Measurements from ENCODE around the gene CEACAM16. TPM values are rescaled to one million over a fixed set of nuclear protein-coding genes. Genes with fewer than 3 reads are reported as not detected.

CEACAM16 gene
- total and polyA plus RNA-seq, 9 of the 15 experiments (the other 6 are each of a cell fraction or from before 2014, with no cell fraction given), result not detected

- TF ChIP-seq JUND (IDR thresholded peaks at IDR 0.05; ENCODE audit: borderline replicate concordance, low read depth, low read length), result no peak
- 0 out of 3 replicates have a peak, but pooled peaks have one; percentile 14 for TF ChIP-seq JUND (tag; IDR thresholded peaks at IDR 0.05; ENCODE audit: borderline replicate concordance, low read depth, low read length)
- peak in 1 of 2 experiments; percentile 66; a peak in 1 of 4 replicates for TF ChIP-seq RCOR1 (IDR thresholded peaks at IDR 0.05; ENCODE audit: borderline replicate concordance in 1 of 2, low read depth in 2 of 2, low read length in 2 of 2)
- no peak for TF ChIP-seq ZNF695 (CRISPR knock-in tag; IDR thresholded peaks at IDR 0.05)
- TF ChIP-seq, protein P1, sequence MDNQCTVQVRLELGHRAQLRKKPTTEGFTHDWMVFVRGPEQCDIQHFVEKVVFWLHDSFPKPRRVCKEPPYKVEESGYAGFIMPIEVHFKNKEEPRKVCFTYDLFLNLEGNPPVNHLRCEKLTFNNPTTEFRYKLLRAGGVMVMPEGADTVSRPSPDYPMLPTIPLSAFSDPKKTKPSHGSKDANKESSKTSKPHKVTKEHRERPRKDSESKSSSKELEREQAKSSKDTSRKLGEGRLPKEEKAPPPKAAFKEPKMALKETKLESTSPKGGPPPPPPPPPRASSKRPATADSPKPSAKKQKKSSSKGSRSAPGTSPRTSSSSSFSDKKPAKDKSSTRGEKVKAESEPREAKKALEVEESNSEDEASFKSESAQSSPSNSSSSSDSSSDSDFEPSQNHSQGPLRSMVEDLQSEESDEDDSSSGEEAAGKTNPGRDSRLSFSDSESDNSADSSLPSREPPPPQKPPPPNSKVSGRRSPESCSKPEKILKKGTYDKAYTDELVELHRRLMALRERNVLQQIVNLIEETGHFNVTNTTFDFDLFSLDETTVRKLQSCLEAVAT (IDR thresholded peaks at IDR 0.05), result 0 out of 4 replicates have a peak, but pooled peaks of 1 of the 2 experiments have one; percentile 1
- TF ChIP-seq, protein P2, sequence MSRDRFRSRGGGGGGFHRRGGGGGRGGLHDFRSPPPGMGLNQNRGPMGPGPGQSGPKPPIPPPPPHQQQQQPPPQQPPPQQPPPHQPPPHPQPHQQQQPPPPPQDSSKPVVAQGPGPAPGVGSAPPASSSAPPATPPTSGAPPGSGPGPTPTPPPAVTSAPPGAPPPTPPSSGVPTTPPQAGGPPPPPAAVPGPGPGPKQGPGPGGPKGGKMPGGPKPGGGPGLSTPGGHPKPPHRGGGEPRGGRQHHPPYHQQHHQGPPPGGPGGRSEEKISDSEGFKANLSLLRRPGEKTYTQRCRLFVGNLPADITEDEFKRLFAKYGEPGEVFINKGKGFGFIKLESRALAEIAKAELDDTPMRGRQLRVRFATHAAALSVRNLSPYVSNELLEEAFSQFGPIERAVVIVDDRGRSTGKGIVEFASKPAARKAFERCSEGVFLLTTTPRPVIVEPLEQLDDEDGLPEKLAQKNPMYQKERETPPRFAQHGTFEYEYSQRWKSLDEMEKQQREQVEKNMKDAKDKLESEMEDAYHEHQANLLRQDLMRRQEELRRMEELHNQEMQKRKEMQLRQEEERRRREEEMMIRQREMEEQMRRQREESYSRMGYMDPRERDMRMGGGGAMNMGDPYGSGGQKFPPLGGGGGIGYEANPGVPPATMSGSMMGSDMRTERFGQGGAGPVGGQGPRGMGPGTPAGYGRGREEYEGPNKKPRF (IDR thresholded peaks at IDR 0.05; ENCODE audit: low read depth, low read length), result no peak
Measured at GRCh38 chr19:44685877-44686276, 13.1 kb upstream of the CEACAM16 start (continued).

GRCh38 chr19:44686896-44687295 lies 12.1 kb upstream of the CEACAM16 start:
- DNase-seq (ENCODE audit: extremely low read depth in 1 of 4, low spot score in 3 of 4), result no peak
- Histone ChIP-seq H3K27ac (ENCODE audit: extremely low read depth, low read depth, low read length) (no peak overlapping the region), H2AFZ (ENCODE audit: low read depth, low read length) (no peak overlapping the region), H3K27me3 (ENCODE audit: control insufficient read depth in 2 of 2, insufficient read depth in 2 of 2, low read length in 2 of 2) (no peaks in the 10 kb centered on the region), H3K36me3 (ENCODE audit: control insufficient read depth, insufficient read depth, low read length) (no peaks in the 10 kb centered on the region), H3K79me2 (ENCODE audit: control insufficient read depth, insufficient read depth, low read length) (no peaks in the 10 kb centered on the region), H3K4me1 (replicated peaks in 1 of 2; ENCODE audit: control insufficient read depth in 2 of 2, insufficient read depth in 2 of 2, low read length in 2 of 2) (peaks cover 10 to 25% of the 10 kb centered on the region in 2 experiments), H3K9ac (ENCODE audit: insufficient read depth in 1 of 2, low read depth in 2 of 2, low read length in 2 of 2) (no peak overlapping the region), H4K20me1 (replicated peaks; ENCODE audit: control insufficient read depth, insufficient read depth, low read length) (no peaks in the 10 kb centered on the region; the same call in 1 of the 2 replicates), H3K9me1 (ENCODE audit: control insufficient read depth, insufficient read depth, low read length) (no peaks in the 10 kb centered on the region), H3K4me2 (ENCODE audit: insufficient read depth, low read length) (no peak overlapping the region), H3K9me3 (replicated peaks; ENCODE audit: control insufficient read depth, insufficient read depth, low read depth, low read length) (no peaks in the 10 kb centered on the region), H3K4me3 (no peak overlapping the region)
- WGBS (ENCODE audit: insufficient coverage, low coverage, missing lambda C conversion rate), result 56% methylated on average over 4 of the region's 4 CpGs
- TF ChIP-seq ZKSCAN8 (CRISPR knock-in tag; IDR thresholded peaks at IDR 0.05), result no peak
- no peak for FAIRE-seq
- CTCF ChIA-PET (ENCODE audit: low intra/inter-chr PET ratio), result no interaction called here
- POLR2A ChIA-PET, result no interaction called here
- ATAC-seq, result no peak
- BruUV-seq (replicated peaks), result no TSS peak
- intact Hi-C loops (cut with micrococcal nuclease) (loop anchor here (10.0 kb wide), 1 partner anchor 112 kb away; no protein-coding TSS in a partner anchor), in situ Hi-C loops (cut with MboI) (no loop called here)
